K562 (cell line): ENCODE data around the gene PCDH1. TPM values are rescaled to one million over a fixed set of nuclear protein-coding genes. Genes with fewer than 3 reads are reported as not detected.
A peak's percentile ranks its signal among the peaks of the same experiment; 100 is the strongest.

Source experiments
- ATAC-seq: fragments of 200-7000 bp; cut with Tn5 transposase; 3 replicates; pipeline ENCODE4 v1.9.1; 2020; ENCODE audit warnings: moderate library complexity
- BruUV-seq: library from RNA; stranded (reverse); fragments of 400-500 nt; replicated peaks from 2 replicates; lab custom pipeline; 2021; lab: Mats Ljungman, UMichigan
- CTCF ChIA-PET: fragments of 300-600 bp; formaldehyde crosslinking; extraction: SDS; loops from one replicate; lab custom pipeline; 2021; ENCODE audit warnings: low intra/inter-chr PET ratio; lab: Yijun Ruan, JAX
- POLR2A ChIA-PET: fragments of 300-600, 350-650 bp; sonication (Branson Sonifier 250); formaldehyde crosslinking; extraction: SDS; loops from one replicate; lab custom pipeline; 2021; ENCODE audit warnings: antibody characterized with exemption, inconsistent platforms; lab: Yijun Ruan, JAX
- DNase-seq, 4 experiments: peaks; one replicate each; pipeline versions ENCODE4 v3.0.0 to v3.0.0-alpha.2; 2011 to 2018; ENCODE audit warnings: low spot score in 3 of 4, mixed read lengths in 3 of 4; ENCODE audit errors: extremely low read depth in 1 of 4
- FAIRE-seq: peaks from 2 replicates; lab custom pipeline; 2011; peaks lifted over from hg19 to GRCh38; lab: Jason Lieb, UNC
- H2AFZ ChIP-seq: 2 replicates; pipeline ENCODE4 v1.6.0; 2011; ENCODE audit warnings: low read depth, low read length, control low read depth, inconsistent platforms
- H3K27ac ChIP-seq: fragments of 200-600 bp; 3 replicates; pipeline ENCODE4 v1.8.0; 2011; ENCODE audit warnings: low read depth, mild to moderate bottlenecking, control low read depth, inconsistent platforms, low read length, moderate library complexity, mixed read lengths; ENCODE audit errors: extremely low read depth
- H3K27me3 ChIP-seq, 2 experiments: fragments of 300-600 bp in 1 of 2; 2 replicates in 1 of 2; 3 replicates in 1 of 2; pipeline versions ENCODE4 v1.6.0 to v1.8.0; 2011; ENCODE audit warnings: inconsistent platforms in 2 of 2, low read length in 2 of 2, mild to moderate bottlenecking in 1 of 2, mixed read lengths in 1 of 2, moderate library complexity in 1 of 2; ENCODE audit not compliant: control insufficient read depth in 2 of 2, insufficient read depth in 2 of 2
- H3K36me3 ChIP-seq: fragments of 300-600 bp; 3 replicates; pipeline ENCODE4 v1.8.0; 2011; ENCODE audit warnings: mild to moderate bottlenecking, low read length, inconsistent platforms; ENCODE audit not compliant: control insufficient read depth, insufficient read depth
- H3K4me1 ChIP-seq, 2 experiments: fragments of 200-600 bp in 1 of 2; replicated peaks in 1 of 2; 2 replicates in 1 of 2; 3 replicates in 1 of 2; pipeline versions ENCODE4 v1.5.1 to v1.8.0; 2011; ENCODE audit warnings: inconsistent platforms in 2 of 2, low read length in 2 of 2, mild to moderate bottlenecking in 1 of 2, mixed read lengths in 1 of 2, moderate library complexity in 1 of 2; ENCODE audit not compliant: control insufficient read depth in 2 of 2, insufficient read depth in 2 of 2
- H3K4me2 ChIP-seq: 2 replicates; pipeline ENCODE4 v1.6.1; 2011; ENCODE audit warnings: low read length, control low read depth, inconsistent platforms, mixed read lengths; ENCODE audit not compliant: insufficient read depth
- H3K4me3 ChIP-seq: fragments of 200-600 bp; sonication (generic), shearing (Covaris generic); 2 replicates; pipeline ENCODE4 v1.5.1; 2016; ENCODE audit warnings: control low read depth, inconsistent platforms
- H3K79me2 ChIP-seq: fragments of 200-600 bp; 3 replicates; pipeline ENCODE4 v1.8.0; 2011; ENCODE audit warnings: low read length, inconsistent platforms; ENCODE audit not compliant: control insufficient read depth, insufficient read depth
- H3K9ac ChIP-seq, 2 experiments: 2 replicates each; pipeline versions ENCODE4 v1.6.0 to v1.6.1; 2011; ENCODE audit warnings: low read depth in 2 of 2, low read length in 2 of 2, control low read depth in 1 of 2, inconsistent platforms in 1 of 2, mild to moderate bottlenecking in 1 of 2, mixed read lengths in 1 of 2; ENCODE audit not compliant: insufficient read depth in 1 of 2
- H3K9me1 ChIP-seq: one replicate; pipeline ENCODE4 v1.6.0; 2011; ENCODE audit warnings: inconsistent platforms, mild to moderate bottlenecking, low read length, moderate library complexity; ENCODE audit not compliant: control insufficient read depth, insufficient read depth
- H3K9me3 ChIP-seq: replicated peaks from 2 replicates; pipeline ENCODE4 v1.5.1; 2011; ENCODE audit warnings: low read depth, low read length, inconsistent platforms; ENCODE audit not compliant: control insufficient read depth, insufficient read depth
- H4K20me1 ChIP-seq: replicated peaks from 2 replicates; pipeline ENCODE4 v1.6.1; 2011; ENCODE audit warnings: low read length, inconsistent platforms, mixed read lengths; ENCODE audit not compliant: control insufficient read depth, insufficient read depth
- MITF ChIP-seq: IDR thresholded peaks from 2 replicates; pipeline ENCODE4 v1.6.1; 2014; ENCODE audit warnings: antibody characterized with exemption
- PTTG1 ChIP-seq: fragments of 450-650 bp; IDR thresholded peaks from 2 replicates; pipeline ENCODE4 v1.6.1; 2016; ENCODE audit warnings: low read depth, mild to moderate bottlenecking, missing genetic modification characterization, missing compliant biosample characterization
- TAF1 ChIP-seq: IDR thresholded peaks from 2 replicates; pipeline ENCODE4 v1.6.1; 2011; ENCODE audit warnings: mild to moderate bottlenecking, low read length, moderate library complexity; ENCODE audit not compliant: insufficient read depth, control insufficient read depth, severe bottlenecking; ENCODE audit errors: extremely low read depth
- ZNF174 ChIP-seq: fragments of 250-450 bp; sonication (Bioruptor Pico); IDR thresholded peaks from 2 replicates; pipeline ENCODE4 v1.4.0; 2020; ENCODE audit warnings: mild to moderate bottlenecking
- WGBS: fragments of 100-300 bp; shearing (Covaris generic); methylation state at CpG from one replicate; pipeline ENCODE4 v1.1.6; 2016; ENCODE audit warnings: low coverage, mixed read lengths; ENCODE audit not compliant: insufficient coverage; ENCODE audit errors: missing lambda C conversion rate; 5-methylcytosine and 5-hydroxymethylcytosine counted together
- in situ Hi-C: fragments of 300-500 bp; cut with MboI; formaldehyde crosslinking; loops from 4 replicates; pipeline ENCODE4 v1.15.0; 2018; ENCODE audit warnings: inconsistent platforms, mixed read lengths
- intact Hi-C: fragments of 100-400 bp; cut with micrococcal nuclease; formaldehyde crosslinking; loops from 2 replicates; pipeline ENCODE4 v1.14.2; 2022
- polyA plus RNA-seq, 8 experiments: library from polyadenylated mRNA; depleted of rRNA in 4 of 8; stranded (reverse) in 5 of 8; unstranded in 3 of 8; fragments of >200 nt; fragmentation: Nextera tagmentation in 2 of 8; fragmentation: Illumina TruSeq in 1 of 8; extraction: Ambion mirVana in 2 of 8; extraction: Trizol in 1 of 8; gene quantifications; 2 replicates each; pipeline versions ENCODE4 v1.2.1 to v1.2.3, GENCODE V29; 2011 to 2014; ENCODE audit warnings: inconsistent platforms in 1 of 8, missing spikeins in 1 of 8
- total RNA-seq, 7 experiments: library from RNA; depleted of rRNA in 6 of 7; stranded (reverse); fragments of >200 nt in 6 of 7; fragmentation: Illumina TruSeq in 2 of 7; extraction: Trizol in 2 of 7; gene quantifications; 2 replicates each; pipeline versions ENCODE4 v1.2.1 to v1.2.3, GENCODE V29; 2011 to 2021; ENCODE audit warnings: low replicate concordance in 1 of 7

PCDH1 gene
- total and polyA plus RNA-seq, 9 of the 15 experiments (the other 6 are each of a cell fraction or from before 2014, with no cell fraction given) = 0.11 to 3.6 (median 1.9) TPM; not detected in 1

DNA sequence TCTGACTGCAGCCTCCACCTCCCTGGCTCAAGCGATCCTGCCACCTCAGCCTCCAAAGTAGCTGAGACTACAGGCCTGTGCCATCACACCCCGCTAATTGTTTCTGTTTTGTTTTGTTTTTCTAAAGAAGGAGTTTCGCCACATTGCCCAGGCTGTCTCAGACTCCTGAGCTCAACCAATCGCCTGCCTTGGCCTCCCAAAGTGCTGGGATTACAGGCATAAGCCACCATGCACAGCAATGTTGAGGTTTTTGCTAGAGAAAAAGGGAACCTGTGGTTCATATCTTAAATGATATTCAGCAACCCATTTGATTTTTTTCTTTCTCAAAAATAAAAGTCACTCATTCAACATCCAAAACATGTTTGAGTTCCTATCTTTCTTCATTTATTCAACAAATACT, 25.1 kb upstream of the PCDH1 start:
- H3K4me2 ChIP-seq = no peak overlapping the region

More for the DNA sequence above, 25.1 kb upstream of the PCDH1 start:
- POLR2A ChIA-PET = interaction anchor here (0.9 to 1.4 kb wide), 2 partner anchors 11 to 21 kb away, joined by 3 to 6 read pairs; partner anchors contain the start of gene DELE1
- Histone ChIP-seq H3K79me2 (no peaks in the 10 kb centered on the region), H3K4me1 (peaks cover 15 to 19% of the 10 kb centered on the region in 2 experiments), H3K9me1 (no peaks in the 10 kb centered on the region), H3K9me3 (no peaks in the 10 kb centered on the region), H3K4me3 (no peak overlapping the region), H3K27ac (no peak overlapping the region), H3K27me3 (no peaks in the 10 kb centered on the region; a peak in 1 of 5 replicates), H3K9ac (0 out of 4 replicates have a peak overlapping the region, but pooled peaks of 1 of the 2 experiments have one; percentile 29), H2AFZ (peak overlapping the region; percentile 77), H4K20me1 (no peaks in the 10 kb centered on the region), H3K36me3 (no peaks in the 10 kb centered on the region)
- 34% methylated on average over 4 of the region's 4 CpGs for WGBS
- DNase-seq (no peak), ATAC-seq (no peak; the same call in 2 of the 3 replicates), FAIRE-seq (no peak)
- BruUV-seq = no TSS peak
- no peak for TF ChIP-seq ZNF174 (CRISPR knock-in tag)
- no peak for TF ChIP-seq PTTG1 (tag)
- TF ChIP-seq MITF = no peak
- no peak for TF ChIP-seq TAF1
- in situ Hi-C loops (no loop called here), intact Hi-C loops (no loop called here)
- CTCF ChIA-PET = no interaction called here
